IPS DF 4.7 (cell line): ENCODE data around the gene MAGEH1.
"Not testable (repeated sequence)": the region's sequence is repeated elsewhere in the genome, so short reads cannot be mapped to it uniquely, and the experiment has no call there.

Source experiments
- DNase-seq: peaks from one replicate; pipeline ENCODE4 v3.0.0-alpha.2; 2013; ENCODE audit warnings: low spot score; ENCODE audit errors: extremely low read depth

The MAGEH1 gene, protein sequence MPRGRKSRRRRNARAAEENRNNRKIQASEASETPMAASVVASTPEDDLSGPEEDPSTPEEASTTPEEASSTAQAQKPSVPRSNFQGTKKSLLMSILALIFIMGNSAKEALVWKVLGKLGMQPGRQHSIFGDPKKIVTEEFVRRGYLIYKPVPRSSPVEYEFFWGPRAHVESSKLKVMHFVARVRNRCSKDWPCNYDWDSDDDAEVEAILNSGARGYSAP

DNA sequence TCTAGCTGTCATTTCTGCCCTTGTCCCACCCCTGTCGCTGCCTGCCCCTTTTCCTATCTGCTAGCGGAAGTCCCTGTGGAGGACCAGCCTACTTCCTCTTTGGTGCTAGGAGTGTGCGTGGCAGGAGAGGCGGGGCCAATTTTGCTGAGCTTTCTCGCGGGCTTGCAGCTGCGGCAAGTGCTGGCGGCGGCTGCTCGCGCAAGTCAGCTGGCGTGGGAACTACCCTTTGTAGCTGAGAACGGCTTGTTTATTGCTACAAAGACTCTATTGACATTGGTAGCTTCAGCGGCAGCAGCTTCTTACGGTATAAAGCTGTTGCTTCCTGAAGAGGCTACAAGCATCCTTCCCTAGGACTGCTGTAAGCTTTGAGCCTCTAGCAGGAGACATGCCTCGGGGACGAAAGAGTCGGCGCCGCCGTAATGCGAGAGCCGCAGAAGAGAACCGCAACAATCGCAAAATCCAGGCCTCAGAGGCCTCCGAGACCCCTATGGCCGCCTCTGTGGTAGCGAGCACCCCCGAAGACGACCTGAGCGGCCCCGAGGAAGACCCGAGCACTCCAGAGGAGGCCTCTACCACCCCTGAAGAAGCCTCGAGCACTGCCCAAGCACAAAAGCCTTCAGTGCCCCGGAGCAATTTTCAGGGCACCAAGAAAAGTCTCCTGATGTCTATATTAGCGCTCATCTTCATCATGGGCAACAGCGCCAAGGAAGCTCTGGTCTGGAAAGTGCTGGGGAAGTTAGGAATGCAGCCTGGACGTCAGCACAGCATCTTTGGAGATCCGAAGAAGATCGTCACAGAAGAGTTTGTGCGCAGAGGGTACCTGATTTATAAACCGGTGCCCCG lies at the start of gene MAGEH1:
TSS of gene MAGEH1 (plus strand) at position 138 of the 843 bp plus-strand sequence. CDS start at position 386, 248 bp downstream.
- DNase-seq = no peak

DNA sequence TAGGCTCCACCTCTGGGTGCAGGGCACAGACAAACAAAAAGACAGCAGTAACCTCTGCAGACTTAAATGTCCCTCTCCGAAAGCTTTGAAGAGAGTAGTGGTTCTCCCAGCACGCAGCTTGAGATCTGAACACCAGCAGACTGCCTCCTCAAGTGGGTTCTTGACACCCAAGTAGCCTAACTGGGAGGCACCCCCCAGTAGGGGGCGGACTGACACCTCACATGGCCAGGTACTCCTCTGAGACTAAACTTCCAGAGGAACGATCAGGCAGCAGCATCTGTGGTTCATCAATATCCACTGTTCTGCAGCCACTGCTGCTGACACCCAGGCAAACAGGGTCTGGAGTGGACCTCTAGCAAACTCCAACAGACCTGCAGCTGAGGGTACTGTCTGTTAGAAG lies 24.8 kb upstream of the MAGEH1 start:
- not testable (repeated sequence) for DNase-seq

DNA sequence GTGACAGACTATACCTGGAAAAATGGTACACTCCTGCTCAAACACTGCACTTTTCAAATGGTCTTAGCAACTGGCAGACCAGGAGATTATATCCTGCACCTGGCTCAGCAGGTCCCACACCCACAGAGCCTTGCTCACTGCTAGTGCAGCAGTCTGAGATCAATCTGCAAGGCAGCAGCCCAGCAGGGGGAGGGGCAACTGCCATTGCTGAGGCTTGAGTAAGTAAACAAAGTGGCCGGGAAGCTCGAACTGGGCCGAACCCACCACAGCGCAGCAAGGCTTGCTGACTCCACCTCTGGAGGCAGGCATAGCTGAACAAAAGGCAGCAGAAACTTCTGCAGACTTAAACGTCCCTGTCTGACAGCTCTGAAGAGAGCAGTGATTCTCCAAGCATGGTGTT lies 8.5 kb upstream of the MAGEH1 start:
- not testable (repeated sequence) for DNase-seq

DNA sequence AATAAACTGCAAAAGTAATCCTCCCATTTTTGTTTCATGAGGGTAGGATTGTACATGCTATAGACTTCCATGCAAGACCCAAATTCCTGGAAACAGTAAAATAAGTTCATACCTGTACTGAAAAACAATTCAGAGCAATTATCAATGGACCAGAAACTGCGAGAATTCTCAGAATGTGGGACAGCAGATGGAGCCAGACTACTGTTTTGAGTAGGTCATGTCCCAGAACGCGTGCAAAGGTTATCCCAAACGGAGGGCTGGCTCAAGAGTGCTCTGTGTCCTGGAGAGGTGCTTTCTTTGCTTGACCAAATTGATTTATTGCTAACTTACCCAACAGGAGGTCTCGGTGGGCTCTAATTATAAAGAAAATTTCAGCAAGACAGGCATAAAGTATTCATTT lies 1.7 kb upstream of the MAGEH1 start:
- DNase-seq = no peak

DNA sequence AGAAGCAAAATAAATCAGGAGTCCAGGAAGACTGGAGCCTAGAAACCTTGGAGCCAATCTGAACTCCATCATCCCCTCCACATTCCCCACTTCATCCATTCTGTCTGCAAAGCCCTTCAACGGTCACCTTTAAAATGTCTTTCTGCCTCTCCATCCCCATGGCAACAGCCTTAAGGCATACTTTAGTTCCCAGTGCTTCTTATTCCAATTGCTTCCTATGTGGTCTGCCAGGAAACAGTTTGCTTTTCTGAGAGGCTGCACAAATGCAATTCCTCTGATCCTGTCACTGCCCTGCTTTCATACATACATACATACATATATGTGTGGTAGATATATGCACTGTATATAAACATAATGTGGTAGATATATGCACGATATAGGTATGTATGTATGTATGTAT lies 786 bp upstream of the MAGEH1 start:
- no peak for DNase-seq

DNA sequence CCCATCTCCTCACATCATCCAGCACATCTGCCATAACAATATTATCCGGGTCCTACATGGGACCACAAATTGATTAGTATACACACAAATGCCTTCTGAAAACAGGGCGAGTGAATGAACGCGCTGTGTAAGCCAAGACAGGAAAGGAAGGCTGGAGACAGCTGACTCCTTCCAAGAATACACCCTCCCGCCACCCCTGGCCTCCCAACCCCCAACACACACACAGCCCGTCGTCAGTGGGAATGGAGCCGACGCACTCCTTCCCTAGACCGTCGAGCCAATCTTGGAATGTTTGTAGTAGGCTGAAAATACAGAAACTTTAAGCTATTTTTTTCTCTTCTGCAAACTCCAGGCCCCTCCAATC lies 319 bp upstream of the MAGEH1 start:
- no peak for DNase-seq

DNA sequence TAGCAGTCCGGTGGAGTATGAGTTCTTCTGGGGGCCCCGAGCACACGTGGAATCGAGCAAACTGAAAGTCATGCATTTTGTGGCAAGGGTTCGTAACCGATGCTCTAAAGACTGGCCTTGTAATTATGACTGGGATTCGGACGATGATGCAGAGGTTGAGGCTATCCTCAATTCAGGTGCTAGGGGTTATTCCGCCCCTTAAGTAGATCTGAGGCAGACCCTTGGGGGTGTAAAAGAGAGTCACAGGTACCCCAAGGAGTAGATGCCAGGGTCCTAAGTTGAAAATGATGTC lies 852 bp downstream of the MAGEH1 start:
- DNase-seq = no peak

DNA sequence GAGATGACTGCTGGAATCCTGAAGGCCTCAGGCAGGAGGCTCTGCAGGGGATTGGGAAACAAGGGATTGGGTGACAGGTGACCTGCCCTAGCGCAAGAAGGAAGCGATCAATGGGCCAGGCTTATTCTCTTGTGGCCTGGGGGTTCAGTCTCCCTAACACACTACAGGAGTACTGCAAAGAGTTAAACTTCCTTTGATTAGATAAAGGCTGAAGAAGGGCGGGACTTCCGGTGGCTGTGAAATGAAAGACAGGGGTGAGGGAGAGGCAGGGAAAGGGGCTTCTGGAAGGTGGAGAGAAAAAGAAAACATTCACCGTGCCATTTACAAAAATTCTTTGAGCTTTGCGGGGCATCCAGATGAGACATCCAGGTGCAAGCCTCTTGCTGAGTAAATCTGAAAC lies 3.8 kb downstream of the MAGEH1 start:
- DNase-seq = not testable (repeated sequence)

DNA sequence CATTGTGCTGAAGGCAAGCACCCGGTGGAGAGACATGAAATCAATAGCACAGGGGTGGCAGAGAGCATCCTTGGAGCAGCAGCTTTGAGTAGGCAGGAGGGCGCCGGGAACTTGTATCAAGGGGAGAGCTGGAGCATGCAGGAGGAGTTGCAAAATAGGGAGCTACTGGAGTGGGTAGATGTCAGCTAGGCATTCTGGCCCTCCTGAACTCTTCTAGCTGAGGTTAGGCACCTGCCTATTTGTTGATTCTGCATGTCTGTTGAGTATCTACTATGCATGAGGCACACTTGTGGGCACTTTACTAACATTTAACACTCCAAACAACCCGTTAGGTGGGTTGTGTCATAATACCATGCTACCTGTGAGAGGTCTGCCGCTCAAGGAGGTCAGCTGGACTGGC lies 7.5 kb downstream of the MAGEH1 start:
- DNase-seq = not testable (repeated sequence)

DNA sequence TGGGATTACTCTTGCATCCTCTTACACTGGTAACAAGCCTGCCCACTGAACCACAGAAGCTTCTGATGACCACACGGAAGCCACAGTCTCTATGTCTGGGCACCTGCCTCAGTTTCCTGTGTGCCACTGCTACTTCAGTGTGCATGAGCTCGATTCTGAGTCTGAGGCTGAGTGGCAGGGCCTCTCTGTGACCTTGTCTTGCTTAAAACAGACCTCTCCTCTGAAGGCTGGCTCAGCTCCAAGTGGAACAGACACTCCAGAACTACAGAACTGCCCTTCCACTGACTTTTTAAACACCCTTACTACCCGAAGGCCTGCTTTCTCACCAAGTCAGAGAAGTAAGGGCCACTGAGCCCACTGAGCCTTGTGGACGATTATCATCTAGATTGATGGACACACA lies 8.0 kb downstream of the MAGEH1 start:
- DNase-seq = not testable (repeated sequence)

DNA sequence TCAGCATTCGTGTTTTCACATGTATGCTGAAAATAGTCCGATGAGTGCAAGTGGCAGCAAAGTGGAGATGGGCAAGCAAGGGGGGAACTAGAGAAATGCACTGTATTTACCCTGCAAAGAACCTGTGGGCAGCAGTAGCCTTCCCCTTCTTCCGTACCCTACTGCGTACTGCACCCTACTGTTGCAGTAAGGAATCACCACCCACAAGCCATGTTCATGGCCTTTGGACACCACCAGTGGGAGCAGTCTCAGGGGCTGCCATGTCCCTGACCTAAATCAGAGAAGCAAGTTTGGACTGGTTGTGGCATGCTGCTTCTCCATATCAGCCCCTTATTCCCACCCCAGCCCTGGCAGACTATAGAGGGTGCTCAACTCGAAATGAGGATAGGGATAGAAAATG lies 12.1 kb downstream of the MAGEH1 start:
- not testable (repeated sequence) for DNase-seq

DNA sequence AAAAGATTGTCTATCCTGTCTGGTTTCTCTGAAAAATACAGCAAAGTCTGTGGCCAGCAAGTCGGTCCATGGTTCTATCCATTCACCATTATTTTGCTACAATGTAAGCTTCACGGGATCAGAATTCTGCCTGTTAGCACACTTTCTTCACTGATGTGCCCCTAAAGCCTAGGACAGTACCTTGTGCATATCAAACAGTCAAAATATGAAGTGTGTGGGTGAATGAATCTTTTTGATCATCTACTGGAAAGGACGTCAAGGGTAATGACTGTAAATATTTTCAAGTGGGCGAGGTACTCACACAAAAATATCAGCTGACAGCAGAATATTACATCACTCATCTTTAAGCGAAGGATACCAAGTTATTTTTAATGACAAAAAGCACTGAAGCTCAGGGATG lies 13.2 kb downstream of the MAGEH1 start:
- not testable (repeated sequence) for DNase-seq

DNA sequence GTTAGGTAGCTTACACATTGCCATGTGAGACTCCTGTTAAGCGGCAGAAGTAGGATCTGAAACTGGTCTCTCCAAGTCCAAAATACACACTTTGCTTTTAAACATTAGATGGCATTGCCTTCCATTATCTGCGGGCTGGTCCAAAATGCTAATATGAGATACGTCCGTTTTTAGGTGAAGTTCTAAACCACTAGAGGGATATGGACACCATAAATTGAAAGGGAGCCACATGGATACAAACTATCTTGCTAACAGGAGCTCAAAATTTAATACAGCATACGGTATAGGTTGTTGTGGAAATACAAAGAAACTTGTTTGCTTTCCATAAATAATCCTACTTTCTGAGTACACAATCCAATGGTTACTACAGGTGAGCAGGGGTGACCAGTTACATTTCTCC lies 13.9 kb downstream of the MAGEH1 start:
- not testable (repeated sequence) for DNase-seq

DNA sequence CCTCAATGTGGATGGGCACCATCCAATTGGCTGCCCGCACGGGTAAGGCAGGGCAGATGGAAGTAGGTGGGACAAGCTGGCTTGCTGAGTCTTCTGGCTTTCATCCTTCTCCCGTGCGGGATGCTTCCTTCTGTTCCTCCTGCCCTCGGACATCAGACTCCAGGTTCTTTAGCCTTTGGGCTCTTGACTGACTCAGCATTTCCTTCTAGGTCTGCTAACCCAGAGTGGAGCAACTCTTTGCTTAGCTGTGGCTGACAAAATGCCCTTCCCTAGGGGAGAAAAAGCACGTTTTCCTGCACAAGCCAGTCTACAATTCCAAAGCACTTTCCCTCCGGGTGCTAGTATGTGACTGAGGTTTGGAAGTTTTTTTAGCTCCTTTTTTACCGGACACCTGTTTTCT lies 28.0 kb downstream of the MAGEH1 start:
- DNase-seq = not testable (repeated sequence)

DNA sequence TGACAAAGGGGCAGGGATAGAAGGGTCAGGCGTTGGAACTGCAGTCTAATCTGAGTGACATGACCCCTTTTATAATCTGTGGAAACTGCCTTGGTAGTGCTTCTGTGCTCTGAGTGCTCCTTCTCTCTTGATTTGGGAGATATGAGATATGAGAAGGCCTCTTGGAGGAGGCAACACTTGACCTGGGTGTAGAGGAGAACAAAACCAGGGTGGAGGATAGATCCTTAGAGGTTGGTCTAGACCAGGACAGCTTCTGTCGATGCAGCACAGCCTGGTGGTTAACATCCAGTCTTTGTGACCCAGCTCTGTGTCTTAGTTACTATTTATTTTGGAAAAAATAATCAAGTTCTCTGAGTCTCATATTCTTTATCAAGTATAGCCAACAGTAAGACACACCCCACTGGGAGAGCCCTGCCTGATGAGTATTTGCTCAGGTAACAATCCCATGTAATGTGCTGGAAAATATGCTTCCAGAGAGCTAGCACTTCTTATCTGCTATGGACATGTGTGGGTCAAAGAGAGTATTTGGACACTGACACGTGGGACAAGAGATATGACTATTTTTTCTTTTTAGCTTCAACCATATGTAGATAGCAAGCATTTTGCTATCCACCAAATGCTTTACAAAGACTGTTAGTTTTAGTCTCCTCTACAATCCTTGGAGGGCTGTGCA lies 28.6 kb downstream of the MAGEH1 start:
- DNase-seq = no peak

DNA sequence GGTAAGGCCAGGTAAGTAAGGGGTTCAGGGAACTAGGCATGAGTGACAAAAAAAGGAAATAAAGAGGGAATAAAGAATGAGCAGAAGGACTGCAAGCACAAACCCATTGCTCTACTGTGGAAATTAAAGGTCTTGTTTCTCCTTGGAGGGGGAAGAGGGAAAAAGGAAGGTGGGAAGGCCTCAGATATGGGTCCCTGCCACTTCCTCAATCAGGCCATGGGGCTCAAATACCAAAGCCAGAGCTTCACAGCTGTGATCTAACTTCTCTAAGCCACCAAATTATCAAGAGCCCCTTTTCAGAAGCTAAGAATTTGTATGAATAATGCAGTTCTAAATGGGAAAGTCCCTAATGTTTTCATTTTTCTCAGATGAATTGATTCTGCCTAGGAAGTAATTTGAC lies 33.0 kb downstream of the MAGEH1 start:
- DNase-seq = no peak

DNA sequence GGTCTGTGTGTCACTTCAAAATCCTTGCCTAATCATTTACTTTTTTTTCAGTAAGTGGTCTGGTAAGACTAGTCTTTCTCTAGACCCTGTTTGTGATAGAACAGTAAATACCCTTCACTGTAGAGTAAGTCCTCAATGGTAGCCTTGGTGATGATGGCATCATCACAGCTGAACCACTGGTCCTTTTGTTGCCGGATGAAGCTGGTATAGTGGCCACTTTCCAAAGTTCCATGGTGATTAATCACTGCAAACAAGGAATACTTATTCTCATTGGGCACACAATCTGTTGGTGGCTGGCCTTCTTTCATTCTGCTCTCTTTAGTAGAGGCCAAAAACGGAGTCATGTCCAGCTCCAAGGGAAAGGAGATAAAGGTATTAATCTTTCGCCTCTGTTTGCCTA lies 34.8 kb downstream of the MAGEH1 start:
- DNase-seq = no peak

DNA sequence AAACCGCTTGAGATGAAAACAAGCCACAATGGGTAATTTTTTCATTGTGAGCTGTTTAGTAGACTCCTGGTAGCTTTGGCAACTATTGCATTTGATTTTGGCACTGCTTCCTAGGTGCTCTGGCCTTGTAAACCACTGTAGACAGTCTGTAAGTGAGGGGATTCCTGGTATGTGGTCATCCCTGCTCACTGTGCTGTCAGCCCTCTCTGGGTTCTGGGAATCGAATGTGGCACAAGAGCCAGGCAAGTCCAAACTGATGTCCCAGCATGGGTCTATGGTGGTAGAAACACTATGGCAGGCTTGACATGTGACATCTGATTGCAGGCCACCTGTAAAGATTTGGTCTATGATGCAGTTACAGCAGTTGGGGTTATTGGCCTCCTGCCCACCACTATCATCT lies 35.2 kb downstream of the MAGEH1 start:
- no peak for DNase-seq

DNA sequence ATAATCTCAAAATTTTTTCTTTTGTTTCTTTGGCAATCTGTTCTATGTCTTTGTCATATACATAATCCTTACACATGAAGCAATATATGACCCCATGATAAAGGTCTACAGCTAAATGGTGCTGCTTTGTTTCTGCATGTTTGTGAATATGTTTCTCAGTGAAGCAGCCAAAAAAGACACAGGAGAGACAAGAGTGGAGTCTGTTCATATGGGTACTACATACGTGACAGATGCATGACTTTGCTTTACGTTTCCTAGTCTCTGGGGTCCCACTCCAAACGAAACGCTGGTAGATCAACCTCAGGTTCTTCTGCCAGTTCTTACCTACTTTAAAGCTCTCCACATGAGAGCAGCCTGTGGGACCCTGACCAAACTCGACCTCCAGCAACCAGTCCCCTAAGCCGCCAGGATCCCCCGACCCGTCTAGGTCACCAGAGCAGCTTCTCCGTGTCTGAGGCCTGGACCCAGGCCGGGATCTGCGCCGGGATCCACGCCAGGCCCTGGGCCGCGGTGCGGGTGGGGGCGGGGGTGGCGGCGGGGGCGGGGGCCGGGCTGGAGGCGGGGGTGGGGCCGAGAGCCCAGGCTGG lies 36.2 kb downstream of the MAGEH1 start:
- no peak for DNase-seq

DNA sequence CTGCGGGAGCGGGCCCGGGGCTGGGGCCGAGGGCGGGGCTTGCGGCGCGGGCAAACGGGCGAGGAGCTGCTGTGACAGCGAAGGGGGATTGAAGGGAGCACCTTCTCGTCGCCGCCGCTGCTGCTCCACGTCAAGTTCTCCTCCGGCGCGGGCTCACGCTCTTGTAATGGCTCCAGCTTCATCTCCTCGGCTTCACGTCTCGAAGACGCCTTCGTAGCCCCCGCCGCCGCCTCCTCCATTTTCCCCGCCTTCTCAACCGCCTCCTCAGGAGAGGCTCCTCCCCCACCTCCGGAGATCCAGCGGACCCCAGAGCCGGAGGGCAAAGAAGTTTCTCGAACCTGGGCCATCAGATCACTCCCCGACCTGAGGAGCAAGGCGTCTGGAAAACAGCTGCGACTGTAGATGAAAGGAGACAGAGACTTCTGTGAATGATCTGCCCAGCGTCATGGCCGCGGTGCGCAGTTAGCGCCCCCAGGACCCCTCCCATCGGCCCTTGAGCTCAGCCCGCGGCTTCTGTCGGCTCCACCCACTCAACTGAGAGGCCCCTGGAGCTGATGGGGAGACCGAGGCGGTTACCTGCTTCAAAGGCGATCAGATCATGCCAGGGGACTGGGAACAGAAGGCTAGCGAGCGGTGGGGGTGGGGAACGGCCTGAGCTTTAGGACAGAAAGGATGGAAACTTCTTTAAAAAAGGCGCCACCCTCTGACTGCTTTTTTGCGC lies 36.8 kb downstream of the MAGEH1 start:
- no peak for DNase-seq

DNA sequence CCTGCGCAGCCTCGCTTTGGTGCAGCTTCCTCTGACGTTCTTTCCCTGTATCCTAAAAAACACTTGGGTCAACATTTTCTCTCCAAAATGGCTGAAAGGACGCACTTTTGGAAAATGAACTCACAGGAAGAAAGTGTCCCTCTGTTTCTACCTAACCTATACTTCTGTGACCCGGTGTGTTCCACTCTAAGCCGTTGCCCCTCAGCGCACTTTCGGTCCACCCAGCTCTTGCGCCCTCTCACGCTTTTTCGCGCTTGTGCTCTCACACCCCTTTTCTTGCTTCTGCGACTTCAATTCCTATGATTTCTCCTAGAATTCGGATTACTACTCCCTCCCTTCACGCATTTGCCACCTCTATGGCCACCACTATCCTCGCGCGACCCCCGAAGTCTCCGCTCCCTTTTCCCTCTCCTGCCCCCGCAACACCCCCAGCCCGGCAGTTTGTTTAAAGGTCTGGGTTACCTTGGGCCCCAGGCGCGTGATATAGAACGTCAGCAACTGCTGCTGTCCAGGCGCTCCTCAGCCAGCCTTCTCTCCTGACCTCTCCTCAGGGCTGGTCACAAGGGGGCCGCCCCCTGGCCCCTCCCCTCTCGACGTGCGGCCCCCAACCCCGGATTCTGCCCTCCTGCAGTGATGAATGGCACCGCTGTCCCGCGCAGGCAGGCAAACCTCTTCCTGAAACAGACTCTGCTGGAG lies 37.5 kb downstream of the MAGEH1 start, which contains the start of gene USP51:
TSS of gene USP51 (minus strand) at position 535 of the 696 bp plus-strand sequence. CDS start 909 bp downstream, outside the sequence.
- no peak for DNase-seq
